Left cardiac atrium (tissue), 4 donors: ENCODE results near the gene CRTC1. TPM values are rescaled to one million over a fixed set of nuclear protein-coding genes. Genes with fewer than 3 reads are reported as not detected.

ENCODE experiments used
- ATAC-seq, 2 donors: fragments of 200-7000 bp; cut with Tn5 transposase; one replicate each; pipeline ENCODE4 v1.9.1; 2020; ENCODE audit warnings: mild to moderate bottlenecking in 2 of 2, moderate library complexity in 2 of 2
- DNase-seq: peaks from one replicate; pipeline ENCODE4 v3.0.0-alpha.2; 2020
- intact Hi-C, 2 donors: fragments of 100-400 bp; cut with DNase I; formaldehyde crosslinking; loops; one replicate each; pipeline versions ENCODE4 v1.14.1 to v1.15.1; 2022 to 2023
- total RNA-seq, 2 donors: library from RNA; stranded (reverse); fragmentation: NEBNext Ultra II Directional; extraction: Animal tissue kit (Norgen Biotek cat#: 25700); gene quantifications; one replicate each; pipeline ENCODE4 v1.2.1, GENCODE V29; 2021
- donor health status: DM: no; HTN: yes; CAD: no.
- donor health status: DM: no; HTN: yes; CAD: no; lungs with severe emphysema.
- donor health status: DM: yes; HTN: yes; CAD: no.
- donor health status: Dilated cardiomyopathy.

CRTC1 gene
- total RNA-seq, 2 donors from 2014 or later = 10.5 to 11.1 TPM

DNA sequence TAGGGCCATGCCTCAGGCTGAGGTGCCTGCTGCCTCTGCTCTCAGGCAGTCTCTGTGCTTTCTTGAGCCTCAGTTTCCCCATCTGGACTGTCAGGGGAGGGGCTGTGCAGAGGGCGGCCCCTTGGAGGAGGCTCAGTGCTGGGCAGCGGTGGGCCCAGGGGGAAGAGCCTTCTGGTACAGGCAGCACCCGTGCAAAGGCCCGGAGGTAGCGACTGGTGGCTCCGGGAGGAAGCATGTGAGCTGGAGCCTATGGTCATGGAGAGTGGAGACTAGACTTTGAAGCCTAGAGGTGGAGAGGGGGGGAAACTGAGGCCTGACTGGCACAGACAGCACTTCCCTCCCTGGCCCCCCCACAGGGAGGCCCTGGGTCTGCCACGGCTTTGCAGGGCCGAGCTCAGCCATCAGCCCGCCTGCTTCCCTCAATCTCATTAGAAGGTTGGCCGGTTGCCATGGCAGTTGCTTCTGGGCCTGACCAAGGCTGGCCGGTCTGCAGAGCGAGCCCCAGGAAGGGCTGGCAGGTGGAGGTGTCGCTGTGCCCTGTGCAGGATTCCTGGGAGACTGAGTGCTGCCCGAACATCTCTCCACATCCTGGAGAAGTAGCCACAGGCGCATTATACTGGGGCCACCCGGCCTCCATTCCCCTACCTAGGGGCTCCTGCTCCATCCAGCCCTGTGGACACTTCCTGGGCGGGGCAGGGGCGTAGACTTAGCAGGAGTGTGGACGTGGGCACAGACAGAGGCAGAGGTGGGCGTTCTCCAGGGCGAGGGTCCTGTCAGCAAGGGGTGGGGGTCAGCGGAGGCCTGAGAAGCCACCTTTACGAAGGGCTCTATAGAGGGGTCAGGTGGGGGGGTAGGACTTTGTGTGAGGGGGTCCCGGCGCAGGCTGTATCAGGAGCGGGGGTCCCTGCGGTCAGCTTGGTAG, 53.2 kb downstream of the CRTC1 start:
- DNase-seq (no peak), ATAC-seq (no peak)
- intact Hi-C loops = no loop called here

DNA sequence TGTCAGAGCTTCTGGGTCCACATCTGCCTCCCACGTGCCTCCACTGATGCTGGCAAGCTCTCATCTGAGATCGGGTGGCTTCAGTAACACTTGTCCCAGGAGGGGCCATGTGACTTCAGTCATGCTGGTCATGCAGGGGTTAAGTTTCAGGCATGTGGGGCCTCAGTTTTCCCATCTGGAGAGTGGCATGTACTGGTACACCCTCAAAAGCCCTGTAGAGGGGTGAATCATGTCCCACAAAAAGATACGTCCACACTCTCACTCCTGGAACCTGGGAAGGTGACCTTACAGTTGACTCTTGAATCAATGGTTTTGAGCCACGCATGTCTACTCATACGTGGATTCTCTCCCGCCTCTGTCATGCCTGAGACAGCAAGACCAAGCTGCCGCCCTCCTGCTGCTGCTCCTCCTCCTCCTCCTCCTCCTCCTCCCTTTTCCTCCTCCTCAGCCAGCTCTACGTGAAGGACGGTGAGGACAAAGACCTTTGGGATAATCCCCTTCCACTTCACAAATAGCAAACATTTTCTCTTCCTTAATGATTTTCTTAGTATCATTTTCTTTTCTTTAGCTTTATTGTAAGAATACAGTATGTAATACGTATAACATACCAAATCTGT, 54.0 kb downstream of the CRTC1 start:
- DNase-seq = no peak
- no peak for ATAC-seq
- intact Hi-C loops = no loop called here

DNA sequence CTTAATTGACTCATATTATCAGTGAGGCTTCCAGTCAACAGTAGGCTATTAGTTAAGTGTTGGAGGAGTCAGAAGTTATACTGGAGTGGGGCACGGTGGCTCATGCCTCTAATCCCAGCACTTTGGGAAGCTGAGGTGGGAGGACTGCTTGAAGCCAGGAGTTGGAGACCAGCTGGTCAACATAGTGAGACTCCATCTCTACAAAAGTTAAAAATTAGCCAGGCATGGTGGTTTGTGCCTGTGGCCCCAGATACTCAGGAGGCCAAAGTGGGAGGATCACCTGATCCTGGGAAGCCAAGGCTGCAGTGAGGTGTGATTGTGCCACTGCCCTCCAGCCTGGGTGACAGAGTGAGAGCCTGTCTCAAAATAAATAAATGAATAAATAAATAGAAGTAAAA, 54.5 kb downstream of the CRTC1 start:
- intact Hi-C loops = no loop called here
- ATAC-seq = no peak
- DNase-seq = no peak

DNA sequence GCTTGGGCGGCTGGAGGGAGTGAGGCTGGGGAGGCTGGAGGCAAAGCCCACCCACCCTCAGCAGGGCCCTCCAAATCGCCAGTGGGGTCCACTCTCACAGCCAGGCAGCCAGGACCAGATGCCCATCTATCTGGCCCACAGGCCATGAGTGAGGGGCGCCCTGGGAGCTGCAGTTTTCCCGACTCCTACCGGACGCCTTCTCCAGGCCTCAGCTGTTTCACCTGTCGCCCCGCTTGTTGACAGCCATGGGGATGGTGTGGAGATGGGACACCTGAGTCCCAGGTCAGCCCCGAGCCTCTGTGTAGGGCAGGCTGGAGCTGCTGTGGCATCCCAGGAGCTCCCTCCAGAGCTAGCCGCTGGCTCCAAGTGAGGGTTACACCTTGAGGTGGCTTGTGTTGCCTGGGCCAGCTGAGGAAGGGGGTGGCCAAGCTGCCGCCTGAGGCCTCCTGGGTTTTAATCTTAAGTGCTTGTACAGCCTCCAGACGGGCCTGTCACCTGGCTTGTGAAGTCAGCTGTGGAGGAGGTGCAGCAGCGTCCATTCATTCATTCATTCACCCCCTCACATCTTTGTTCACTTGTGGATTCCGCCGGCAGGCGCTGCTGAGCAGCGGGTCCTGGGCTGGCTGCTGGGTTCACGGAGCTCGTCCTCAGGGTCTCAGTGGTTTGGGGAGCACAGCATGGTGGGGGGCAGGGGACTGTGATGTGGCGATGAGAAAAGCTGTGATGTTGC, 55.6 kb downstream of the CRTC1 start:
- DNase-seq (no peak), ATAC-seq (no peak)
- intact Hi-C loops = no loop called here

DNA sequence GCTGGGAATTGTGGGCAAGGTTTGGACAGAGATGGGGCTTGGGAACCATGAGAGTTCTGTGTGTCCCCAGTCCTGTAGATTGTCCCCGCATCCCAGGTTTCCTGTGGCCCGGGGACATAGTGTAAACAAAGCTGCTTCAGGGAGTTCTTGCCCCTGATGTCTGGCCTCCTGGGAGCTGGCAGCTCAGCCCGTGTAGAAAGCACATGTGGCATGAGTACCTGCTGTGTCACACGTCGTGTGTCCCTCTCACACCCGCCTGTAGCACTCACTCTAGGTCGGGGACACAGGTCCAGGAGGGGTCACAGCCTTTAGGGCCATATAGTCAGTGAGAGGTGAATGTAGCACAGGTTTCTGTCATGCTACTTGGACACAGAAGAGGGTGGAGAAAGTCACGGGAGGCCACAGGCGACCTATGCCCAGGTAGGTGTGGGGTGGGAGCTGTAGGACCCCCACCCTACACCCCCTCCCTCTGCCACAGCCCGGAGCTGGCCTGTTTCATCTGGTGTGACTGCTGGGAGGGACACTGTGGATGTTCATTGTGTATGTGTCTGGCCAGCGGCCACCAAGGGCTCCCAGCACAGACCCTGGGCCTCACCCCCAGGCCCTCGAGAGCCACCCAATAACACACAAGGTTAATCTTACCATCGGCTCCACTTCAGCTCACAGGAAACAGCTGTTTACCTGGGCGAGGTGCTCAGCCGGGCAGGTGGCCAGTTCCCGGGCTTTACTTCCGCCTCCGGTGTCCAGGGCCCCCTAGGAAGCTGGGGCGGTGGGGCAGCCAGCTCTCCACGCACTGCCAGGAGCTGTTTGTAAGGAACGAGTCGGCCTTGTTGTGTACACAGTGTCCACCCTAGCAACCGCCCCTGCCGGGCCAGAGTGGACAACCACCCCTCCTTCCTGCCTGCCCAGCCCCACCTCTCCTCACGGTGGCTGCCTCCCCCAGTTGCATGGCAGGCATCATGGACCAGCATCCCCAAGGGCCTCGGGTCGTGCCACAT, 57.9 kb downstream of the CRTC1 start:
- peak; percentile 69 for DNase-seq
- ATAC-seq = peak in 1 of 2 donors; percentile 9
- intact Hi-C loops = no loop called here

DNA sequence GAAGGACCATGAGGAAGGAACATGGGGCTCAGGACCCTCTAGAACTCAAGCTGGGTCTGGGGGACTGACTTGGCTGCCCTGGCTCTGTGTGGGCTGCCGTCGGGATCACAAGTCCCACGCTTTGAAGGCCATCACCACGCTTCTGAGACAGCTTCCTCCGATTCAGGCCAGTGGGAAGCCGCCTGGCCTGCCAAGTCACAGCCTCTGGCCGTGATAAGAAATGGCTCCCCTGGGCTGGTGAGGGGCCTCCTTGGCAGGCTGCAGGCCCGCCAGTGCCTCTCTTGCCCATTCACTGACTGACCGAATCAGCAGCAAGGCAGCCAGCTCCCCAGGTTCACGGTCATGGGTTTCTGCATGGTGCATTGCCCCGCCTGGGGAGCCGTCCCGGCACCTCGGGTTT, 58.8 kb downstream of the CRTC1 start:
- no peak for DNase-seq
- intact Hi-C loops = no loop called here
- ATAC-seq = no peak

DNA sequence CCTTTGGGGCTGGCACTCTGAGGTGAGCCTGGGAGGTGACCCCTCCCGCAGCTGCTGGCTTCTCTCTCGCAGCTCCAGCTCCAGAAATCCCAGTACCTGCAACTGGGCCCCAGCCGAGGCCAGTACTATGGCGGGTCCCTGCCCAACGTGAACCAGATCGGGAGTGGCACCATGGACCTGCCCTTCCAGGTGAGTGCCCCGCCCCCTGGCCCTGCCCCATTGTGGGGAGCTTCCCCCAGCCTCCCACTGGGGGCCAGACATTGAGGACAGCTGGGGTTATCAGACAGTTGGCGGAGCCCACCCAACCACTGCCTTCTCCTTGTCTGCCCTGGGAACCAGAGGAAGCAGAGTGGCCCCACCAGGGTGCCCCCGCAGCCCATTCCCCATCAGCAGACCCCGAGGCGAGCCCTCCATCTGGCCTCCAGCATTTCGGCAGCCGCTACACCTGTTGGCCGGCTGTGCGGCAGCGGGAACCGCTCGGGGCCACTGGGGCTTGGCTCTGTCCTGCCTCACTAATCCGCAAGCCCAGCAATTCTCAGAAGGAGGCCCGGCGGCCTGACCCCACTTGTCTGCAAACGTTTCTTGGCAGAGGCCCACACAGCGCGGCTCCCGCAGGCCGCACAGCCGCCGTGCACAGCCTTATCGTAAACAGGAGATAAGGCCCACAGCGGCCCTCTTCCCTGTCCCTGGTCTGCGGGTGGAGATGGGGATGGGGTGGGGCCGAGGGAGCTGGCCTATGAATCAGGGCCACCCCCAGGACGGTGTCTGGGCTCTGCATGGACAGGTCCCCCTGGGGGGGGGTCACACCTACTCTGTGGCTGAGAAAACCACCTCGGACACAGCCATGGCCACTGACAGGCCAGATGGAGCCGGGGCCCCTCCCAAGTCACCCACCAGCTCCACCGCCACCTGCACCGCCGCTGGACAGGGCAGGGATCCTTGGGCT, 59.6 kb downstream of the CRTC1 start:
- intact Hi-C loops = no loop called here
- ATAC-seq (peak; percentile 82), DNase-seq (peak; percentile 82)

DNA sequence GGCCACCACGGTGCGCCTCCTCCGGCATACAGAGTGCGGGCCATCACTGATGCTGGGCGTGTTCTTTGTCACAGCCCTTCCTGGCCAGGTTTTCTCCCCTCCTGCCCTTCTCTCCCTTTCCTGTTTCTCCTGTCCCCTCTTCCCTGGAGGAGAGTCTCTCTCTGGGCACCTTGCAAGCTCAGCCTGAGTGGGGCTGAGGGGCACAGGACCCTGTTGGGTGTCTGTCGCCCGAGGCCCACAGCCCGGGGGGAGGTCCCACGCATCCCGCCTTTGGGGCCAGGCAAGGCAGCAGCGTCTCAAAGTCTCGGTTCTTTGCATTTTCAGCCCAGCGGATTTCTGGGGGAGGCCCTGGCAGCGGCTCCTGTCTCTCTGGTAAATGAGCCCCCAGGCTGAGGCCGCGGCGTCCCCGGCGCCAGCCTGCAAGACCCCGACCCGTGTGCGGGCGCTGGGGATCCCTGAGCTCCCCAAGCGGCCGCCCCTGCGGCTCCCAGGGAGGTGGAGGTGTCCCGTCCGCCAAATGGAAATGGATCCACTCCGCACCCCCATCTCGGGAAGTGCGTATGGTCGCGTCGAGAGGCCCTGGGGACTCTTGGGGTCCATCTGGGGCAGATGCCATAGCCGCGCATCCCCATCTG, 60.4 kb downstream of the CRTC1 start:
- no peak for DNase-seq

DNA sequence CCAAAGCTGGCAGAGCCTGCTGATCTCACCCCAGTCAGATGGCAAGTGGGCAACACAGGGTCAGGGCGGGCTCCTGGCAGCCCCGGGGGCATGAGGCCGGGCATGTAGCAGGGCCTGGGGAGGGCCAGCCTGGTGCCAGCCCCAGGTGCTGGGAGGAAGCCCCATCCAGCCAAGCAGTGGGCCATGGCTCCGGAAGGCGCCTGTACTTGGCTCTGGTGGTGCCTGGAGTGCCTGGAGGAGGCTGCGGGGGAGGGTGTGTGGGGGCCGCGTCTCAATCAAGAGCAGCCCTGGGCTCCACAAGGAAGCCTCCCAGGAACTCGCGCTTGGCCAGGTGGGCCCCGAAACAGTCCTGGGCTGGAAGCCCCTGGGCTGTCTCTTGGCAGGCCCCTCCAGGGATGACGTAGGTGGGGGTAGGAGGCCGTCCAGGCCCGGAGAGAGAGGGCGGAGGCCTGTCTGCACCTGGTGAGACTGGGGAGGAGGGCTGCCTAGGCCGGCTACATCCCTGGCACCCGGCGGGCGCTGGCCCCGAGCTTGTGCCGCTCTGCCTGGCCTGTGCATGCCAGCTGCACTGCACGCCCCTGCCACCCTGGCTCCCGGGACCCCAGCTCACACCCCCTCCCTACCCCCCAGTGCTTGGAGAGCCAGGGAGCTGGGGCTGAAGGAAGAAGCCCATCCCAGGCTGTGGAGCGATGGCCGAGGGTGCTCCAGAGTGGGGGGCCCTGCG, 61.7 kb downstream of the CRTC1 start:
- intact Hi-C loops = no loop called here
- DNase-seq (no peak), ATAC-seq (peak; percentile 11 to 51)

More for the DNA sequence above, 60.4 kb downstream of the CRTC1 start:
- no peak for ATAC-seq
- intact Hi-C loops = no loop called here

DNA sequence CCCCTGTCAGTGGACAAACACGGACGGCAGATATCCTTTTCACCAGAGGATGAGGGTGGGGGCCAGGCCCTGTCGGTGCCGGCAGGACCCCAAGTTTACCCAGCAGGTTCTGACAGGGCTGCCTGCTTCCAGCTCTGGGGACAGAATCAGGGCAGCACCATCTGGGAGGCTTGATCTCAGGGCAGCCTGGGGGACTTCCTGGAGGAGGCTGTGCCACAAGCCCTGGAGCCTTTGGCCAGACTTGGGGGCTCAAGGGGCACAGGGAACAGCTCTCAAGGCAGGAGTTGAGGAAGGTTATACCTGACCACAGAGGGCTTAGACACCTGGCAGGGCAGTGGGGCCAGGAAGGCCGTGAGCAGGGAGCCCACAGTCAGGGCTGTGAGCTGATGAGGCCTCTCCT, 62.5 kb downstream of the CRTC1 start:
- no peak for DNase-seq
- ATAC-seq = no peak
- intact Hi-C loops = no loop called here

DNA sequence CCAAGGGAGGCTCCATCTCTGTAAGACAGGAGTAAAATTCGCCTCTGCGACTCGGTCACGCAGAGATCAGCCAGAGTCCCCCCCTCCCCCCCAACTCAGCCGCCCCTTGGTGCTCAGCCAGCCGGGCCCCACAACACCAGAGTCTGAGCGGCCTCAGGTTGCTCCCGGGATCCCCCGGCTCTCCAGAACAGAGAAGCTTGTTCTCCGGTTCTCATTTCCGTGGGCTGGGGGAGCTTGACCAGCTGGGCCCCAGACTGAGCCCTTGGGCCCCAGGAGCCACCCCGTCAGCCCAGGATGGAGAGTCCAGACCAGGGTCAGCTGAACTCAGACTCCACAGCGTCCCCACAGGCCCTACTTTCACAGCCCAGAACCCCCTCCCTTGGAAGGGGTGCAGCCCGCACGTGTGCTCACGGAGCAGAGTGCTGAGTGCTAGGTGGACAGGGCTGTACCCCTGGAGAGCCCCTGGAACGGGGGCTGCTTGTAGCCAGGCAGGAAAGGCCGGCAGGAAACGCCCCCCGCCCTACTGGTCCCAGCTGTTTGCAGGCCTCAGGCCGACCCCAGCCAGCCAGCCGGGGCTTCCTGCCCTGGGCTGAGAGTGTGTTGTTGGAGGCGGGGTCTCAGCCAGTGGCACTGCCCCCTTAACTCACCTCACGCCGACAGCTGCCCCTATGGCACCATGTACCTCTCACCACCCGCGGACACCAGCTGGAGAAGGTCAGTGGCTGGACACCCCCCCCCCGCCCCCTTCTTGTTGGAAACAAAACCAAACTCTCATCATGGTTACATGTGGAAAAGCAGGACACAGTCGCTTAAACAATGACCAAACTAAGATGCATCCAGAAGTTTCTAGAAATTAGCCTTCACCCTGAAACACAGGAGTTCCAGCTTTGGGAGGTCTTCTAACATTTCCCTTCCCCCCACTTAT, 63.2 kb downstream of the CRTC1 start:
- ATAC-seq (no peak), DNase-seq (no peak)
- intact Hi-C loops = no loop called here

DNA sequence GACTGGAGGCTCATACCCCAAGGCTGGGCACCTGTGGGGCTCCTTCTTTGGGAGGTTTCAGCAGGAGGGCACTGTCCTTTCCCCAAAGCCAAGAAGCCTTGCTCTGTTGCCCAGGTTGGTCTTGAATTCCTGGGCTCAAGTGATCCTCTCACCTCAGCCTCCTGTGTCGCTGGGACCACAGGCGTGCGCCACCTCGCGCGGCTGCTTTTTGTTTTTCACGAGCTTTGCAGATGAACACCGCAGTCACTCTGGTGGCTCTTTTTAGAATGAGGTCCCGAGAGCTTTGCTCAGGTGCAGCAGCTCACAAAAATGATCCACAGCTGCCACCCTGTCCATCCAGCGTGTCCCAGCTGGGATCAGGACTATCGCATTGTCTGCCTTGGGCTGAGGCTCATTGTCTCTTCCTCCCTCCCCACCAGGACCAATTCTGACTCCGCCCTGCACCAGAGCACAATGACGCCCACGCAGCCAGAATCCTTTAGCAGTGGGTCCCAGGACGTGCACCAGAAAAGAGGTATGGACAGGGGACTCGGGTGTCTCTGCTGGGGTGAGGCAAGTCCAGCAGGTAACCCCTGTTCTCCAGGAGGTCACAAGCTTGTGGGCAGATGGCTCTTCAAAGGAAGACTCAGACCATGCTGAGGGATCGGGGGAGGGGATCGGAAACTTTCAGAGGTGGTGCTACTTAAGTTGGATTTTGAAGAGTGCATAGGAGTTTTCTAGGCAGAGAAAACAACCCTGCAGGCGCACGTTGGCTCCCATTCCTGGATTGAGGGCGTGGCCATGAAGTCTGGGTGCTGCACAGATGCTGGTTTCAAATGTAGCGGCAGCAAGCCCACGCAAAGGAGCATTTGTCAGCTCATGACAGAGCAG, 66.1 kb downstream of the CRTC1 start:
- intact Hi-C loops = no loop called here
- no peak for ATAC-seq
- no peak for DNase-seq

DNA sequence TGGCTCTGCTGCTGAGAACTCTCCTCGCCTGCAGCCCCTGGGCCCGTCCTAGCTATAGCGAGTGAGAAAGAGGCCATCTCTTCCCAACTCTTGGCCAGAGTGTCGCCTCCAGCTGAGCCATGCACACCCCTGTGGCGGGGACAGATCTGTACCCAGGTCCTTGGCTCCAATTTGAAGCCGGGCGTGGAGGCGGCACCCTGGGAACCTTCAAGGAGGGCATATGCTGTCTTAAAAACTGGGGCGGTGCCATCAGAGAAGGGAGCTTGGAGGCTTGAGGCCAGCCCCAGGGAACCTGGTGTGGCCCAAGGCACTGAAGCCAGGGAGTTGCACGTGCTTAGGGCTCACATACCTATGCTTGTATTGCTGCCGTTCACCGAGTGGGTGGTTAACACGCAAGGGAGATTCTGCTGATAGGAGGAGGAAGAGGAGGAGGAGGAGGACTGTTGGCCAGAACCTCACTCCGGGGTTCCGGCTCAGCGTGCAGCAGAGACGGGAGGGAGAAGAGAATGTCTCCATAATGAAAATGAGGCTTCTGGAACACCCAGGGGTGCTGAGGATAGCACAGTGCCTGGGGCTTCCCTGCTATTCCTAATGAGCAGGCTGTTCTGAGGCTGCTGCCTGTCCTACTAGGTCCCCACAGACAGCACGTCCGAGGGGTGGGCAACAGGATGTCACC, 67.0 kb downstream of the CRTC1 start:
- ATAC-seq (no peak), DNase-seq (no peak)
- intact Hi-C loops = no loop called here

DNA sequence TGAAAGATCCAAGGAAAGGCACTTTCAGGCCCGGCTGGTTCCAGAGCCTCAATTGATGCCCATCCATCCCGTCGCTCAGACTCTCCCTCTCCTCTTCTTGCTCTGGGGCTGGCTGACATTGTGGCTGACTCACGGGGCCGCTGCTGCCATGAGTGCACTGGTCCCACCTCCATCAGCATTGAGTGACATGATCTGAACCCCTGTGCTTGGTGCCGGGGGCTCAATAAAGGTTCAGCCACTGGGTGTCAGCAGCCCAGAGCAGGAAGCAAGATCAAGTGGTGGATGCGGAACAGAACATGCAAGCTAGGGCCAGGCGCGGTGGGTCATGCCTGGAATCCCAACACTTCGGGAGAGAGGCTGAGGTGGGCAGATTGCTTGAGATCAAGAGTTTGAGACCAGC, 68.1 kb downstream of the CRTC1 start:
- intact Hi-C loops = no loop called here
- ATAC-seq = no peak
- no peak for DNase-seq
